Measurements from ENCODE around the gene UBE2B. TPM values are rescaled to one million over a fixed set of nuclear protein-coding genes. Genes with fewer than 3 reads are reported as not detected.

UBE2B gene
- total RNA-seq, 4 donors from 2014 or later = 51.1 to 126 (median 71.6) TPM

GRCh38 chr5:134345996-134346395 lies 25.4 kb upstream of the UBE2B start:
- in situ Hi-C loops (cut with MboI; ENCODE audit: low pct_ligation_motif_present in 1 of 4, low pct_unique_long_range_greater_than_20kb in 1 of 4, low sequenced_read_pairs in 3 of 4) = no loop called here
- Histone ChIP-seq H3K4me1 (no peaks in the 10 kb centered on the region), H3K27me3 (no peaks in the 10 kb centered on the region), H3K36me3 (no peaks in the 10 kb centered on the region), H3K4me3 (no peak overlapping the region), H3K9me3 (no peaks in the 10 kb centered on the region), H3K27ac (no peak overlapping the region)
- intact Hi-C loops (cut with DNase I; ENCODE audit: low total_unique reads) = no loop called here
- no peak for DNase-seq
- WGBS, 2 donors (ENCODE audit: low coverage in 1 of 2) = 76% methylated on average over 2 of the region's 2 CpGs; no CpG with 5 or more reads in 1 of the 2 donors
- TF ChIP-seq CTCF (IDR thresholded peaks at IDR 0.05) (no peak), POLR2AphosphoS5 (IDR thresholded peaks at IDR 0.05) (no peak), EP300 (IDR thresholded peaks at IDR 0.05; ENCODE audit: low read depth) (no peak), POLR2A (IDR thresholded peaks at IDR 0.05) (no peak)

- 67 to 86% methylated on average over 2 to 4 of the region's 4 CpGs for WGBS, 2 donors (ENCODE audit: low coverage in 1 of 2)
- H3K4me1 ChIP-seq = no peaks in the 10 kb centered on the region
- in situ Hi-C loops (cut with MboI; ENCODE audit: low pct_ligation_motif_present in 1 of 4, low pct_unique_long_range_greater_than_20kb in 1 of 4, low sequenced_read_pairs in 3 of 4) = no loop called here
- no peak for TF ChIP-seq POLR2A (IDR thresholded peaks at IDR 0.05)
- no peak for TF ChIP-seq EP300 (IDR thresholded peaks at IDR 0.05; ENCODE audit: low read depth)
- no peaks in the 10 kb centered on the region for H3K9me3 ChIP-seq
- H3K4me3 ChIP-seq = no peak overlapping the region
- no peaks in the 10 kb centered on the region for H3K27me3 ChIP-seq
- intact Hi-C loops (cut with DNase I; ENCODE audit: low total_unique reads) = no loop called here
- no peaks in the 10 kb centered on the region for H3K36me3 ChIP-seq
- H3K27ac ChIP-seq = no peak overlapping the region
- DNase-seq = no peak
These were observed 21.9 kb upstream of the UBE2B start for GRCh38 chr5:134349463-134349862.

GRCh38 chr5:134355681-134356080 lies 15.7 kb upstream of the UBE2B start:
- WGBS, 2 donors (ENCODE audit: low coverage in 1 of 2) = 91 to 96% methylated on average over 5 of the region's 5 CpGs
- H3K27me3 ChIP-seq = no peaks in the 10 kb centered on the region
- no peaks in the 10 kb centered on the region for H3K9me3 ChIP-seq
- in situ Hi-C loops (cut with MboI; ENCODE audit: low pct_ligation_motif_present in 1 of 4, low pct_unique_long_range_greater_than_20kb in 1 of 4, low sequenced_read_pairs in 3 of 4) = no loop called here
- H3K4me1 ChIP-seq = no peaks in the 10 kb centered on the region
- DNase-seq = no peak
- intact Hi-C loops (cut with DNase I; ENCODE audit: low total_unique reads) = no loop called here
- no peak overlapping the region for H3K27ac ChIP-seq
- no peaks in the 10 kb centered on the region for H3K36me3 ChIP-seq
- no peak overlapping the region for H3K4me3 ChIP-seq
- TF ChIP-seq POLR2AphosphoS5 (IDR thresholded peaks at IDR 0.05) (no peak), EP300 (IDR thresholded peaks at IDR 0.05; ENCODE audit: low read depth) (no peak), POLR2A (IDR thresholded peaks at IDR 0.05) (no peak), CTCF (IDR thresholded peaks at IDR 0.05) (no peak)

GRCh38 chr5:134365604-134366003 lies 5.8 kb upstream of the UBE2B start:
- no peaks in the 10 kb centered on the region for H3K9me3 ChIP-seq
- no peak for DNase-seq
- H3K36me3 ChIP-seq = no peaks in the 10 kb centered on the region
- no peak overlapping the region for H3K4me3 ChIP-seq
- TF ChIP-seq POLR2AphosphoS5 (IDR thresholded peaks at IDR 0.05) (no peak), POLR2A (IDR thresholded peaks at IDR 0.05) (no peak), EP300 (IDR thresholded peaks at IDR 0.05; ENCODE audit: low read depth) (no peak), CTCF (IDR thresholded peaks at IDR 0.05) (no peak)
- H3K27me3 ChIP-seq = no peaks in the 10 kb centered on the region
- intact Hi-C loops (cut with DNase I; ENCODE audit: low total_unique reads) = no loop called here
- in situ Hi-C loops (cut with MboI; ENCODE audit: low pct_ligation_motif_present in 1 of 4, low pct_unique_long_range_greater_than_20kb in 1 of 4, low sequenced_read_pairs in 3 of 4) = loop anchor here in 1 of 4 donors (10.0 kb wide), 1 partner anchor 61 kb away; no protein-coding TSS in a partner anchor
- WGBS, 2 donors (ENCODE audit: low coverage in 1 of 2) = 78 to 87% methylated on average over 1 of the region's 1 CpG
- H3K27ac ChIP-seq = no peak overlapping the region
- H3K4me1 ChIP-seq = peaks cover 4 to 25% (median 18%) of the 10 kb centered on the region in 4 donors
